ENCODE data around the gene RPL37.
"Not testable (repeated sequence)": the region's sequence is repeated elsewhere in the genome, so short reads cannot be mapped to it uniquely, and the experiment has no call there.

Gene RPL37

DNA sequence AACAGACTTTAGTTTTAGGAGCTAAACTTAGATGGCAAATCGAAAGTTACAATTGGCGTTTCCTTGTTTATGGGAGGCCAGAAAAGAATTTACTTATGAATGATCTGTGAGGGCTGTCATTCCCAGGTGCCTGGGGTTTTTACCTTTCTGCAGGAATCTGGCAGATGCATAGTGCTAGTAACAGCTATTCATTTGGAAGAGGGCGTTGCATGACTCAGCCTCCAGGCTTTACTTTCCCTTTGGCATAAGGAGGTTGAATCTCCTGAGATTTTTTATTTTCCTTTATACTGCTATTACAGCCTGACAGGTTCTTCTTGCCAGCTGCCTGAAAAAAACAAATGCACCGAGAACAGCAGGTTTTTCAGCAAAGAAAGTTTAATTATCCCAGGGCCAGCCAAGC lies 36.2 kb upstream of the RPL37 start:
- H4K20me1 ChIP-seq, result no peaks in the 10 kb centered on the region
- TF ChIP-seq Cebpa-rat (IDR thresholded peaks at IDR 0.05), result no peak
- H3K4me1 ChIP-seq, result peaks cover 0 to 10% (median 0%) of the 10 kb centered on the region in 10 experiments; a peak in 2 of 20 replicates
- H3K27me3 ChIP-seq, result no peaks in the 10 kb centered on the region
- no peaks in the 10 kb centered on the region; a peak in 1 of 22 replicates for H3K36me3 ChIP-seq
- H3K27ac ChIP-seq, result no peak overlapping the region
- H3K9me3 ChIP-seq (replicated peaks in 1 of 11), result peaks cover 0 to 4% (median 1%) of the 10 kb centered on the region in 11 experiments; a peak in 8 of 22 replicates
- H3K4me3 ChIP-seq, result no peak overlapping the region
- no peak overlapping the region for H3K4me2 ChIP-seq
- H3K9ac ChIP-seq, result no peak overlapping the region

DNA sequence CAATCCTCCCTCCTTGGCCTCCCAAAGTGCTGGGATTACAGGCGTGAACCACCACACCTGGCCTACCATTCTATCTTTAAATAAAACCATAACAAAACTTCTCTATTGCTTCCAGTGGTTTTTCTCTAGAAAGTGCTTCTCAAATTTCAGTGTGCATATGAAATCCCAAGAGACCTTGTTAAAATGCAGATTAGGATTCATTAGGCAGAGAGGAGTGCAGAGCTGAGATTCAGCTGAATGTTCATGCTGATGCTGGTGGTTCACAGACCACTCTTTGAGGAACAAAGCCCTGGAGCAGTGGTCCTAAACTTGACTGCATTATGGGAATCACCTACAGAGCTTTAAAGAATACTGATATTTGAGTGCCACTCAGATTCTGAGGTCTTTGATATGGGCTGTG lies 34.4 kb upstream of the RPL37 start:
- no peak overlapping the region for H3K4me3 ChIP-seq
- TF ChIP-seq Cebpa-rat (IDR thresholded peaks at IDR 0.05), result no peak
- no peak overlapping the region for H3K9ac ChIP-seq
- H3K4me2 ChIP-seq, result no peak overlapping the region
- no peaks in the 10 kb centered on the region for H4K20me1 ChIP-seq
- no peak overlapping the region for H3K27ac ChIP-seq
- peaks cover 0 to 10% (median 0%) of the 10 kb centered on the region in 10 experiments; a peak in 2 of 20 replicates for H3K4me1 ChIP-seq
- H3K9me3 ChIP-seq (replicated peaks in 1 of 11), result peaks cover 12 to 21% (median 18%) of the 10 kb centered on the region in 11 experiments
- no peaks in the 10 kb centered on the region for H3K27me3 ChIP-seq
- no peaks in the 10 kb centered on the region; a peak in 1 of 22 replicates for H3K36me3 ChIP-seq

DNA sequence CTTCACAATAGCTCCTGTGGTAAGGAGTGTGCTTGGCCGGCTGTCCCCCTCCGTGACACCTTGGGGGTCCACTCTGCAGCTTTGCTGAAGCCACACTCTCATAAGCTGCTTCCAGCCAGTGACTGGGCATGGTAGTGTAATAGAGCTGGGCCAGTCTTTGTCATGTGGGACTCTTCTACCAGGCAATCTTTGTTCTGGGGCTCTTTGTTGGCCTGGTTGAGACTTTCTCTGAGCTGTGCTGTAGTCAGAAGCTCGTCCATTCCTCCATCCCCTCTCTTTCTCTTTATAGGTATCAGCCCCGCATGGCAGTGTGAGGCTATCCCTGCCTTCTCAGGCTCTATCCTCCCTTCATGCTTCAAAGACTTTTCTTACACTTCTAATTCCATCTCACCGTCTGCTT lies 31.8 kb upstream of the RPL37 start:
- peaks cover 23 to 38% (median 32%) of the 10 kb centered on the region in 11 experiments for H3K9me3 ChIP-seq (replicated peaks in 1 of 11)
- no peak overlapping the region for H3K4me2 ChIP-seq
- TF ChIP-seq Cebpa-rat (IDR thresholded peaks at IDR 0.05), result no peak
- H3K4me1 ChIP-seq, result no peaks in the 10 kb centered on the region
- no peak overlapping the region for H3K9ac ChIP-seq
- no peaks in the 10 kb centered on the region for H4K20me1 ChIP-seq
- no peak overlapping the region for H3K27ac ChIP-seq
- H3K4me3 ChIP-seq, result no peak overlapping the region
- H3K36me3 ChIP-seq, result peaks cover 0 to 11% (median 0%) of the 10 kb centered on the region in 11 experiments; a peak in 2 of 22 replicates
- no peaks in the 10 kb centered on the region for H3K27me3 ChIP-seq

DNA sequence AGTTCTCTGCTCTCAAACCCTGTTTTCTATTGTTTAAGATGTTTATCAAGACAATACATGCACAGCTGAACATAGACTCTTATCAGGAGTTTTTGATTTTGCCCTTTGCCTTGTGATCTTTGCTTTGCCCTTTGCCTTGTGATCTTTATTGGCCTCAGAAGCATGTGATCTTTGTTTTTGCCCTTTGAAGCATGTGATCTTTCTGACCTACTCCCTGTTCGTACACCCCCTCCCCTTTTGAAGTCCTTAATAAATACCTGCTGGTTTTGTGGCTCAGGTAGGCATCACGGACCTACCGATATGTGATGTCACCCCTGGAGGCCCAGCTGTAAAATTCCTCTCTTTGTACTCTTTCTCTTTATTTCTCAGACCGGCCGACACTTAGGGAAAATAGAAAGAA lies 30.0 kb upstream of the RPL37 start:
- not testable (repeated sequence) for H3K27ac ChIP-seq, H3K9ac ChIP-seq, H3K4me1 ChIP-seq, H3K4me2 ChIP-seq, H3K4me3 ChIP-seq, H3K27me3 ChIP-seq, H4K20me1 ChIP-seq
- Histone ChIP-seq H3K36me3 (peaks cover 0 to 11% (median 0%) of the 10 kb centered on the region in 11 experiments; a peak in 2 of 22 replicates), H3K9me3 (replicated peaks in 1 of 11) (peaks cover 23 to 38% (median 32%) of the 10 kb centered on the region in 11 experiments)

DNA sequence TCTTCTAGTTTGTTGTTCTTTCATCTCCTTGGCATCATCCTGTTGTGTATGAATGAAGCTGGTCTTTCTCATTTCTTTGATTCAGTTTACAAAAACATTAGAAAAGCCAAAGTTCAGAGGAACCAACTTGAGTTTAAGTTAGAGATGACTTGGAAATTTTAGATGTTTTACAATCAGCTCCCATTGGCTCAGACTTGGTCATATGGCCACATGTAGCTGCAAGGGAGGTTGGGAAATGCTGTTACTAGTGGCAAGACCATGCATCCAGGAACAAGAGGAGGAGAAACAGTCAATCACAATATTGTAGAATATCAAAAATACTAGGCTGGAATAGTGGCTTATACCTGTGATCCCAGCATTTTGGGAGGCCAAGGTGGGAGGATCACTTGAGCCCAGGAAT lies 25.7 kb upstream of the RPL37 start:
- H3K4me1 ChIP-seq, result no peaks in the 10 kb centered on the region
- H3K27ac ChIP-seq, result no peak overlapping the region

DNA sequence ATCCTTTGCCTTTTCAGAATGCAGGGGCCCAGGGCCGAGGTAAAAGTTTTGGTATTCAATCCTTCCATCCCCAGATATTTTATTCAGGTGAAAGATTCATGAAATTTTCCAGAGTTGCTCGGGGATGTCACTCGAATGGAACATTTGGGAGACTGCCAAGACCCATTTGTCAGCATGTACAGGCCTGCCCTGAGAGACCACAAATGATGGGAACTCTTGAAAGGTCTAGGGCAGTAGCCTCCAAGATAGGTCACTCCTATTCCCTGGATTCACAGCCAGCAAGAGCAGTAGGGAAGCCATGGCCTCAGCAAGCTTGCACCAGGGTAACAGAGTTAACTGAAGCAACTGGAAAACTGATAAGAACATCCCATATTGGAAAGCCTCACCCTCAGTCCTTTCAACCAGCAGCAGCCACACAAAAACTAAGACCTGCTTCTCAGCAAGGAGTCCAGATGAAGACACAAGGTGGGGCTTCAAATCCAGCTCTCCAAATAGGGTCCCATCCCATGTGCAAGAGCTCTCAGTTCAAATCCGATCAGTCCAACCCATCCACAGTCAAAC lies 18.7 kb upstream of the RPL37 start:
- Histone ChIP-seq H3K27me3 (no peaks in the 10 kb centered on the region), H3K4me2 (no peak overlapping the region), H3K36me3 (peaks cover 0 to 73% (median 0%) of the 10 kb centered on the region in 11 experiments; a peak in 9 of 22 replicates), H3K9ac (no peak overlapping the region), H4K20me1 (no peaks in the 10 kb centered on the region; a peak in 1 of 22 replicates), H3K4me1 (peaks cover 0 to 7% (median 0%) of the 10 kb centered on the region in 10 experiments; a peak in 4 of 20 replicates), H3K4me3 (no peak overlapping the region), H3K9me3 (replicated peaks in 1 of 11) (peaks cover 0 to 24% (median 0%) of the 10 kb centered on the region in 11 experiments; a peak in 3 of 22 replicates), H3K27ac (no peak overlapping the region)
- TF ChIP-seq Cebpa-rat (IDR thresholded peaks at IDR 0.05), result no peak

More for the DNA sequence above, 25.7 kb upstream of the RPL37 start:
- Histone ChIP-seq H3K9me3 (replicated peaks in 1 of 11) (peaks cover 23 to 33% (median 30%) of the 10 kb centered on the region in 11 experiments), H3K36me3 (peaks cover 0 to 15% (median 0%) of the 10 kb centered on the region in 11 experiments; a peak in 4 of 22 replicates), H3K9ac (no peak overlapping the region), H3K27me3 (no peaks in the 10 kb centered on the region), H3K4me3 (no peak overlapping the region), H4K20me1 (no peaks in the 10 kb centered on the region), H3K4me2 (no peak overlapping the region)
- TF ChIP-seq Cebpa-rat (IDR thresholded peaks at IDR 0.05), result no peak

DNA sequence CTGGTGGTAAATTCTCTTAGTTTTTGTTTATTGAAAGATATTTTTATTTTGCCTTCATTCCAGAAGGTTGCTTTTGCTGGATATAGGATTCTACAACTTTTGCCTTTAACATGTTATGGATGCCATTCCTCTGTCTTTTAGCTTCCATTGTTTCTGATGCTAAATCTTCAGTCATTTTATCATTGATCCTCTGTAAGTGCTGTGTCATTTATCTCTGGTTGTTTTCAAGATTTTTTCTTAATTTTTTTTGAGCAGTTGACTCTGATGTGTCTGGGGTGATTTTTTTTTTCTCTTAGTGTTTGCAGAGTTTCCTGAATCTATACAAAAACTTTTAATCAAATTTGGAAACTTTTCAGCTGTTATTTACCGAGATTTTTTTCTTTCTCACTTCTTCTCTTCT lies 12.5 kb upstream of the RPL37 start:
- Histone ChIP-seq H3K9ac (no peak overlapping the region), H3K36me3 (peaks cover 0 to 75% (median 0%) of the 10 kb centered on the region in 11 experiments; a peak in 7 of 22 replicates), H3K27ac (no peak overlapping the region), H3K4me2 (peak overlapping the region in 2 of 11 experiments; percentile 31 to 48; a peak in 2 of 22 replicates), H4K20me1 (no peaks in the 10 kb centered on the region; a peak in 1 of 22 replicates), H3K4me3 (no peak overlapping the region), H3K9me3 (replicated peaks in 1 of 11) (no peaks in the 10 kb centered on the region), H3K27me3 (peaks cover 0 to 8% (median 0%) of the 10 kb centered on the region in 11 experiments; a peak in 3 of 22 replicates), H3K4me1 (peaks cover 0 to 49% (median 0%) of the 10 kb centered on the region in 10 experiments; a peak in 6 of 20 replicates)
- TF ChIP-seq Cebpa-rat (IDR thresholded peaks at IDR 0.05), result no peak

DNA sequence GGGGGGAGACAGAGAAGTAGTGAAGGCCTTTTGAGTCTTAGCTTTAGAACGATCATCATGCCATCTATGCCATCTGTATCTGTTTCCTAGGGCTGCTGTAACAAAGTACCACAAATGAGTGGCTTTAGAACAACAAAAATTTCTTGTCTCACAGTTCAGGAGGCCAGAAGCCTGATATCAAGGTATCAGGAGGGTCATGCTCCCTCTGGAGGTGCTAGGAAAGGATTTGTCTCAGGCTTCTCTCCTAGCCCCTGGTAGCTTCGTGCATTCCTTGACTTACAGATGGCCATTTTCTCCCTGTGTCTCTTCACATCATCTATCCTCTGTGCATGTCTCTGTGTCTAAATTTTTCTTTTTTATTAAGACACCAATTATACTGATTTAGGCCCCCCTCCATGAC lies 11.3 kb upstream of the RPL37 start:
- H3K27me3 ChIP-seq, result peaks cover 0 to 19% (median 7%) of the 10 kb centered on the region in 11 experiments; a peak in 9 of 22 replicates
- H3K9me3 ChIP-seq (replicated peaks in 1 of 11), result no peaks in the 10 kb centered on the region
- peak overlapping the region in 1 of 11 experiments; percentile 48; a peak in 2 of 22 replicates for H3K4me2 ChIP-seq
- no peak for TF ChIP-seq Cebpa-rat (IDR thresholded peaks at IDR 0.05)
- H3K9ac ChIP-seq, result no peak overlapping the region
- peaks cover 0 to 52% (median 5%) of the 10 kb centered on the region in 10 experiments; a peak in 11 of 20 replicates for H3K4me1 ChIP-seq
- peaks cover 0 to 64% (median 0%) of the 10 kb centered on the region in 11 experiments; a peak in 7 of 22 replicates for H3K36me3 ChIP-seq
- H4K20me1 ChIP-seq, result no peaks in the 10 kb centered on the region; a peak in 1 of 22 replicates
- no peak overlapping the region for H3K27ac ChIP-seq
- no peak overlapping the region for H3K4me3 ChIP-seq

DNA sequence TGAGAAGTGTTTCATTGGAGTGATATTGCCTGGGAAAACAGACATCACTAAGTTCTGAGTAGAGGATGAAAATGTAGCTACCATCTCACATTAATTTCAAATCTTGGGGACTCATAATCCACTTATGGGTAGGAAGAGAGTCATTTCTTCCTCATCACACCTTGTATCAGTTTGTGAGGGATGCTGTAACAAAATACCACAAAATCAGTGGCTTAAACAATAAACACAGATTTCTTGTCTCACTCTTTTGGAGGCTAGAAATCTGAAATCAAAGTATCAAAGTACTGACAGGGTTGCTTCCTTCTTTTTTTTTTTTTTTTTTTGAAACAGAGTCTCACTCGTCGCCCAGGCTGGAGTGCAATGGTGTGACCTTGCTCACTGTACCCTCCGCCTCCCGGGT lies 9.5 kb upstream of the RPL37 start:
- H3K27ac ChIP-seq, result no peak overlapping the region
- no peak for TF ChIP-seq Cebpa-rat (IDR thresholded peaks at IDR 0.05)
- H3K4me2 ChIP-seq, result peak overlapping the region in 3 of 11 experiments; percentile 78 to 96 (median 85); a peak in 5 of 22 replicates
- no peaks in the 10 kb centered on the region for H3K9me3 ChIP-seq (replicated peaks in 1 of 11)
- H3K9ac ChIP-seq, result no peak overlapping the region
- H3K4me3 ChIP-seq, result no peak overlapping the region
- peaks cover 0 to 47% (median 0%) of the 10 kb centered on the region in 11 experiments; a peak in 7 of 22 replicates for H3K36me3 ChIP-seq
- H3K27me3 ChIP-seq, result peaks cover 0 to 22% (median 9%) of the 10 kb centered on the region in 11 experiments; a peak in 9 of 22 replicates
- H3K4me1 ChIP-seq, result peaks cover 0 to 58% (median 10%) of the 10 kb centered on the region in 10 experiments; a peak in 17 of 20 replicates
- H4K20me1 ChIP-seq, result no peaks in the 10 kb centered on the region; a peak in 1 of 22 replicates
